ENCODE measurements around the gene ARHGAP12.

The ARHGAP12 gene

DNA sequence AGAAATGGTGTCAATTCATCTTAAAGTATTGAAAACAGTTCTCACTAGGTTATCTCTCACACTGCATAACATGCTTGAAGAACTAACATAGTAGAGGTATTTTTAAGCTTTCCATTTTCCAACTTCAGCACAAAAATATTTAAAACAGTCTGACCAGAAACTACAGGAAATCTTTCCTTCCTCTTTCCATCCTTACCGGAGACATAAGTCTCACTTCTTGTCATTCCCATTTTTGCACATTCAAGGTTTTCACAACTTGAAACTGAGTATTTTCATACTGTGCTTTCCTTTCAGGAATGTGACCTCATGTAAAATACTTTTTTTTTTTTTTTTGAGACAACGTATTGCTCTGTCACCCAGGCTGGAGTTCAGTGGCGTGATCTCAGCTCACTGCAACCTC, 45.2 kb downstream of the ARHGAP12 start:
- DNase-seq (ENCODE audit: low read depth in 2 of 2, low spot score in 1 of 2): no peak

DNA sequence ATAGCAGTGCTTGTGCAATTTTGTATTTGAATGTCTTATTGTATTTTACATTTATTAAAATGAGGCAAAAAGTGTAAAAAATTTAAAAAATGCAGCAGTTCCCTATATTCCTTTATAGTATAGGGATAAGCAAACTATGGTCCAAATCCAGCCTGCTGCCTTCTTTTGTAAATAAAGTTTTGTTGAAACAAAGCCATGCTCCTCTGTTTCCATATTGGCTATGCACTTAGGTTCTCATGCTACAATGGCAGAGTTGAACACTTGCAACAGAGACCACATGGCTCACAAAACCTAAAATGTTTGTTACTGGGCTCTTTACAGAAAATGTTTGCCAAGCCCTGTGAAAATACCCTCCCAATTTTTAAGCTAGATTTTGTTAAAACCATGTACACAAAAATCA, 50.1 kb downstream of the ARHGAP12 start:
- no peak for DNase-seq (ENCODE audit: low read depth in 2 of 2, low spot score in 1 of 2)

DNA sequence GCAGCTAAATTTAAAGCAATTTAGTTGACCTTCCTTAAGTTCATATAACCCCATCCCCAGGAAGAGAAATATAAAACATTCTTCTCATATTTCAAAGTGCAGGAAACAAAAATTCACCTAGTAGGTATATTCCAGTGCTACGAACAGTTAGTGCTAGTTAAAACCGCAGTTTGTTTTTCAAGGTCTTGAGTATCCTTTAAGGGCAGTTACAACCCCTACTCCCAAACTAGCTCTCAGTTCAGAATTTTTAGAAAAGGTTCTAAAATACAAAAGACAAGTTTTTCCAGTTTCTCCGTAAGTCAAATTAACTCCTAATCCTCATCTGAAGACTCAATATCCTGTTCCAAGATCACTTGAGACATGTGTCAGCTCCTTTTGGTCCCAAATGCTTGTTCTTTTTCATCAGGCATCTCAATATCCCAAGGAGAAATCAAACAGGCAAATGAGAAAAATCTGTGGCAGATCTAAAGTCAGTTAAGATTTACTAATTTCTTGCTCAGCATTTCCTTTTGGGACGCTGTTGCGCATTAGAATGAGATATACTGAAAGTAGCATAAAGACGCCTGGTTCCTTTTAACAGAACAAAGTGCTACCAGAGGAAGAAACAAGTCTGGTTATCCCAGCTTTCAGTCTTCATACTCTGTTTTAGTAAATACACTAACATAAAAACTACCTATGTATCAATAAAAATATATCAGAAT, 51.8 kb downstream of the ARHGAP12 start:
- no peak for DNase-seq (ENCODE audit: low read depth in 2 of 2, low spot score in 1 of 2)

DNA sequence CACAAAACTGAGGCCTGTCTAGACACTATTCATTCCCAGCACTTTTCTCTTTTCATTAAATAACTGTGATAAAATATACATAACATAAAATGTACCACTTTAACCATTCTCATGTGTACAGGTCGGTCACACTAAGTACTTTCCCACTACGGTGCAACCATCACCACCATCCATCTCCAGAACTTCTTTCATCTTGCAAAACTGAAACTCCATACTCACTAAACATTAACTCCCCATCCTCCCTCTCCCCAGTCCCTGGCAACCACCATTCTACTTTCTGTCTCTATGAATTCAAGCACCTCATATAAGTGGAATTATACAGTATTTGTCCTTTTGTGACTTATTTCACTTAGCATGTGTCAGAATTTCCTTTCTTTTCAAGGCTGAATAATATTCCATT, 53.0 kb downstream of the ARHGAP12 start:
- no peak for DNase-seq (ENCODE audit: low read depth in 2 of 2, low spot score in 1 of 2)

DNA sequence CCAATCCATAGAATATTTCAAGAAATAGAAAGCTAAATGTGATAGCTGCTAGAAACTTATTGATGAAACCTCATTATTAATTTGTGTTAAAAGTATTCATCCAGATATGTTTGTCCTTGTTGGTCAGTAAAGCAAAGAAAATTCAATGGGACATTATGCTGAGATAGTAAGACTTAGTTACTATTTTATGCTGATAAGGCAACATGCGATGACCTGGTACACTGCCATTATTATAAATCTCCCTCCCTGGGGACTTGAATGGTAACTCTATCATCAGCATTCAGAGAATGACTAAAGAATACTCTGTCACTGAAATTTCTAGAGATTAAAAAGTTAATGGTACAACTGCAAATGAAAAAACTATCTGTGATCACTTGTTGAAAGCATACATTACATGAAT, 54.9 kb downstream of the ARHGAP12 start:
- DNase-seq (ENCODE audit: low read depth in 2 of 2, low spot score in 1 of 2): no peak

DNA sequence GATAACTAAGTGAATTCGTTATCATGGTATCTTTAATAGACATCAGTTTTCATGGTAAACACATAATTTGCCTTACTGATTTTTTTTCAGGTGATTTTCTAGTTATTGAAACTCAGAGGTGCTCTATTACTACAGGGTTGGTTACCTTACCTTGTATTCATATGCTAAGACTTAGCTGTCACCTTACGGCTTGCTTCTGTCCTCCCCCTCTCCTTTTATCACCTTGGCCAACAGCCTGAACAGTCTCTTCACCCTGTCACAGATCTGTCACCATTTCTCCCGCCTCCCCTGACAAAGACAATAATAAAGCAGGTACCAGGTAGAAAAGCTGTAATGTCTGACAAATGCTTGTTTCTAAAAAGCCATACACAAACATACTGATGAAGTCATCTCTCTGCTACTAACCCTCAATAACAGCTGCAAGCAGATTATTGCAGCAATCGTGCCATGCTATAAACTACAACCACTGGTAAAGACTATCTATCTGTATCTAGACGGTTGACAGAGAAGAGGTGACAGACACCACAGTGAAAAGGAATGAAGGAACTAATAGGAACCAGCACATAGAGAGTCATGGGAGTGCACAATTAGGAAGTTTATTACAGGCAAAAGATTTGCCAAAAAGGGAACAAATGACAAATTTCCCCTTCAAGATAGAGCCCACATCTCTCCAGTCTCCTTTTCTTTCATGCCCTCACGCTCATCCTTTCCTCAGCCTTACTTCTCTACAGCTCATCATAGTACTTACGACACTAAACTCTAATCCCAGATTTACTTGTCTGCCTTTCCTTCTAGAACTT, 57.2 kb downstream of the ARHGAP12 start:
- DNase-seq (ENCODE audit: low read depth in 2 of 2, low spot score in 1 of 2): no peak

DNA sequence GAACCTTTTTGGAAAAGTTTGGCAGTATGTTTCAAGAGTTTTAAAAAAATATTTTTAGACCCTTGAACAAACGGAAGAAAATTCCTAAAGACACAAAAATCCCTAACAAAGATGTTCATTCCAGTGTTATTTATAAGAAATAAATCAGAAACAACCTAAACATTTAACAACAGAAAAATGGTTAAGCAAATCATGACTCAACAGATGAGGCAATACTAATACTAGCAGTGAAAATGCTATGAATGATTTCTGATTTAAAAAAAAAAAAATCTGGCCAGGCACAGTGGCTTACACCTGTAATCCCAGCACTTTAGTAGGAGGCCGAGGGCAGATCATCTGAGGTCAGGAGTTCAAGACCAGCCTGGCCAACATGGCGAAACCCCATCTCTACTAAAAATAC, 61.0 kb downstream of the ARHGAP12 start:
- no peak for DNase-seq (ENCODE audit: low read depth in 2 of 2, low spot score in 1 of 2)

DNA sequence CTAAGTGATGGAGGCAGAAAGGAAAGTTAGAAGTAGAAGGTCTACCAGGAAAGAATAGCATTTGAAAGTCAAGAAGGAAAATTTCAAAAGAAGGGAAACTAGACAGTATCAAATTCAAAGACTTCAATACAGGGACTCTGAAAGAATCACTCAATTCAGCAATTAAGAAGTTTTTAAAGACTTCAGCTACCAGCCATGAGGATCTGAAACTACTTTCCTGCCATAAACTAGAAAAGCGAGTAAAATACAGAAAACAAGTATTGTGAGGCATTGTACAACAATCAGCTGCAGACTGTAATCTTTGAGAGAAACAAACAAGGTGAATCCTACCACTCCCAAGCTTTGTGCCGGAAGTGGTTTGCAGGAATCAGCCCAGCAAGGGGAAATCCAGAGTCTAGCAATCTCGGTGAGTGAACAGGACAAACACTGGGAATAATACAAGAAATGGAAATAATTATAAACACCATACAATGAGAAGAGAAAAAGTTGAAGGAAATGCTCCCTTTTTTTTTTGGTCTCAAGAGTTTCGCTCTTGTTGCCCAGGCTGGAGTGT, 62.4 kb downstream of the ARHGAP12 start:
- DNase-seq (ENCODE audit: low read depth in 2 of 2, low spot score in 1 of 2): no peak

DNA sequence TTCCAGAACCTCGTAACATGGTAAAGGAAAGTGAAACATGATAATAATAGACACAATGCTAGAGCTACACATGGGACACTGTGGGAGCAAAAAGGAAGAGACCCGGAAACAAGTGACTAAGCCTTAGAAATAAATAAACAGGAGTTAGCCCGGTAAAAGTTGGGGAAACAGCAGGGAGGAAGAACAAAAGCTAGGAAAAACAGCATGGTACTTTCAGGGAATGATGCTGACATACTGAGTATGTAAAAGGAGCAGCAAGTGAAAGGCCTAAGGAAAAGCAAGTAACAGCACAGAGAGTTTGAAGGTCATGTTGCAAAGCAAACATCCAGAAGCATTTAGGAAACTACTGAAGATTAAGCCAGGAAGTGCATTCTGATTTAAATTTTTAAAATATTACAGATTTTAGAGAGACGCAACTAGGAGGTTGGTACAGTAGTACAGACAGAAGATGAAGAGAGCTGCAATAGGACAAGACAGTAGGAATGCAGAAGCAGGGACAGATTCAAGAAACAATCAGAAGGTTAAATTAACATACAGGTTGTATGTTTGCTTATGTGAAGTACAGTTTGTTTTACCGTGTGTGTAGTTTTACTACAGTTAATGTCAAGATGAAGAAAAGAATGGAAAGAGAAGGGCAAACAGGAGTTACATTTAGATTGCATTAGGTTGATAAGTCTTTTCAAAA, 63.7 kb downstream of the ARHGAP12 start:
- DNase-seq (ENCODE audit: low read depth in 2 of 2, low spot score in 1 of 2): no peak

DNA sequence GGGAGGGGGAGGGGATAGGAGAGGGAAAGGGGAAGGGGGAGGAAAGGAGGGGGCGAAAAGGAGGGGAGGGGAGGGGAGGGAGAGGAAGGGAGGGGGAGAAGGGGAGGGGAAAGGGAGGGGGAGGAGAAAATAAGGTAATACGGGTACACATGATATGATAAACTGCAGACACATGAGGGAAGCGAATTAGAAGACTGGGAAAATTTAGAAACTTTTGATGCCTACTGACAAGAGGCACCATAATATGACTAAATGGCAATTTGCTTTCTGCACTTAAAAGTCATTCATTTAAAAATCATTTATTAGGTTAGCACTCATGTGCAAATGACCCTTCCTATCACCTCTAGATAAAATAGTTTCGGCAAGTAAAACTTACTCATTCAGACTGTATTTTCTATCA, 73.6 kb downstream of the ARHGAP12 start:
- DNase-seq (ENCODE audit: low read depth in 2 of 2, low spot score in 1 of 2): no peak

DNA sequence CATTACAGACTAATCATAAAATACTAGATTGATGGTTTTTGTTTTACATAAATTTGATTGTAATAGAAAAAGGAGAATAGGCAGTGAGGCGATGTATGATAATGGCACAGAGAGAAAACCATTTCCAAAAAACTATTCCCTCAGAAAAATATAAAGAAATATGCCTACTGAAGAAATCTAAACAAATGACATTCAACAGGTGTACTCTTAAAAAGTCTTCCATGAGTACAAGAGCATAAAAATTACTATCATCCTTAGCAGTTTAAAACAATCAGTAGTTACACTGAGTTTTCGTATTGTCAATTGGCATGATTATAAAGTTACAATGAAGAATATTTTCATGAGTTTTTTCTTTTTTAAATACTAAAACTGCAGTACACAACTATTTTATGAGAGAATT, 75.0 kb downstream of the ARHGAP12 start:
- no peak for DNase-seq (ENCODE audit: low read depth in 2 of 2, low spot score in 1 of 2)

DNA sequence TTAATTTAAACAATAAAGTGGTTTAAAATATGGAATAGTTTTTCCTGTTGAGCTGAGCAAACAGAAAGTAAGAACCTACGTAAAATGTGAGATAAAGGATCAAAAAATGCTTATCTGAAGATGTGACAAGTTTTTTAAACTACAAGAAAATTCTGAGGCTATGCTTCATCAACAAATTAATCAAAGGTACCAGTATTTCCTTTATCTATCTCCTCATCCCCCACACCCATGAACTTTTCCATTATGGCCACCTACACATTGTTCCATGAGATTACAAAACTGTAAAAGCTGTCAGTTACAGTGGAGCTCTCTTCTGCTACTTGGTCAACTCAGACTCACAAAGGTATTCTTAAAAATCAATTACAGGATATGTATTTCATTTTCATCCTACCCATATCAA, 77.4 kb downstream of the ARHGAP12 start:
- no peak for DNase-seq (ENCODE audit: low read depth in 2 of 2, low spot score in 1 of 2)

DNA sequence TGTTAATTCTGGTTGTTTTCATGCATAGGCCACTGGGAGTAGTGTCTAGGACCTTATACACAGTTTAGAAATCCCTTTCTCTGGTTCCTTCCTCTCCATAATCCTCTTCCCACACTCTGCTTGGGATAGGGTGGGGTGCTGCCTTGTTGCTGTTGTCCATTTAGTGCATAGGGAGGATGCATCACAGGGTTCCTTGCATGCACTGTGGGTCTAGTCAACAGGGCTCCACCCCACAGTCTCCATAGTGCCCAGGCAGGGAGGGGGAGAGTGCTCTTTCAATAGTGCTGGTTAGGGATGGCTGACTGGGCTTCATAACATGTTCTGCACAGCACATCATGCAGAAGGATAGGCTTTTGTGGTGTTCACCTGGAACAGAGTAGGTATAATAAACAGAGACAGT, 81.1 kb downstream of the ARHGAP12 start:
- DNase-seq (ENCODE audit: low read depth in 2 of 2, low spot score in 1 of 2): no peak

DNA sequence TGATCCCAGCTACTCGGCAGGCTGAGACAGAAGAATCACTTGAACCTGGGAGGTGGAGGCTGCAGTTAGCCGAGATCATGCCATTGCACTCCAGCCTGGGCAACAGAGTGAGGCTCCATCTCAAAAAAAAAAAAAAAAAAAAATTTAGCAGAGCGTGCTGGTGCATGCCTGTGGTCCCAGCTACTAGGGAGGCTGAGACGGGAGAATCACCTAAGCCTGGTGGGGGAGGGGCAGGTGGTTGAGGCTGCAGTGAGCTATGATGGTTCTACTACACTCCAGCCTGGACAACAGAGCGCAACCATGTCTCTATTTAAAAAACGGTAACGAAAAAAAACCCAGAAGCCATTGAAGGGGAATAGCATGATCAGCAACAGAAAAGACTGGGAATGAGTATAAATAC, 89.9 kb downstream of the ARHGAP12 start:
- DNase-seq (ENCODE audit: low read depth in 2 of 2, low spot score in 1 of 2): no peak

DNA sequence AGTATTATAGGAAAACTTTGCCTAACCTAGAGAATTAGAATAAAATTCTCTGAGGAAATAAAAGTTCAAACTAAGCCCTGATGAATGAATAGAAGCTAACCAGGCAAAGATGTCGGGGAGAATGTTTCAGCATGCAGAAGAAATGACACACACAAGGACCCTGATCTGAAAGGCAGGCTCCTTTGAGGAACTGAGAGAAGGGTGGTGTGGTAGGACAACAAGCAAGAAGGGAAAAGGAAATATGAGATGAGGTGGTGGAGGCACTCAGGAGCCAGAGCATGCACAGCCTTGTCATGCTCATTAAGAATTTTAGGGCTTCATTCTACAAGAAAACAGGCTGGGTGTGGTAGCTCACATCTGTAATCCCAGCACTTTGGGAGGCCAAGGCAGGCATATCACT, 90.6 kb downstream of the ARHGAP12 start:
- no peak for DNase-seq (ENCODE audit: low read depth in 2 of 2, low spot score in 1 of 2)

DNA sequence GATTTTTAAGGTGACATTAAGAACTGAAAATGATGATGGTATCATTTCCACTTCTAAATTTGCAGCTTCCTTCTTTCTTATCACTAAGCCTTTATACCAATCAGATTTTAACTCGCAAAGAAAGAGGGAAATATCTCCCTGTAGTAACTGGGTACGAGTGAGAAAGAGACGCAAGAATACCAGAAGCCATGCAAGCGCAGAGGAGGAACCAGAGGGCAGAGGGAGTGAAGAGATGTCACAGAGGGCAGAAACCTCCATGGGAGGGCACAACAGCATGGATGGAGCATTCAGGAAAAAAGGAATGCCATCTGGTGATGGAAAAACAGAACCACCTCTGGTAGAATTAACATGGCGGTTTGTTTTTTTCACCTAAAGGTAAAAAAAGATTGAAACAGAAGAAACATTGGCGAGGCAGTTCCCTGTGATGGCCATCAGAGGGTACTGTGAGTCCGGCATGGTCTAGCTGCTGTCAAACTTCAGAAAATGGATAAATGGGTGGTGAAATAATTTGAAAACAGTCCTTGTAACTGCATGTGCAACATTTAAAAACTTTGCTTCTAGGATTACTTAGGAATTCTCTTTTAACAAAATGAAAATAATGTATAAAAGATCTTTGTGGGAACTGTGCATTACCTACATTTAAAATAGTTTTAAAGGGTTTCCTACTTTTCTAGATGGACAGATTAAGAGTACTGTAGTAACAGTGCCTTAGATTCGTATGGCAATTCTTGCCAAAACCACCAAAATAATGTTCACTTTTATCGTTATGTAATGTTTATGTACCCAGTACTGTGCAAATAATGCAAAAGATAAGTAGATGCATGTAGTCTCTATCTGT, 91.8 kb downstream of the ARHGAP12 start:
- DNase-seq (ENCODE audit: low read depth in 2 of 2, low spot score in 1 of 2): no peak

DNA sequence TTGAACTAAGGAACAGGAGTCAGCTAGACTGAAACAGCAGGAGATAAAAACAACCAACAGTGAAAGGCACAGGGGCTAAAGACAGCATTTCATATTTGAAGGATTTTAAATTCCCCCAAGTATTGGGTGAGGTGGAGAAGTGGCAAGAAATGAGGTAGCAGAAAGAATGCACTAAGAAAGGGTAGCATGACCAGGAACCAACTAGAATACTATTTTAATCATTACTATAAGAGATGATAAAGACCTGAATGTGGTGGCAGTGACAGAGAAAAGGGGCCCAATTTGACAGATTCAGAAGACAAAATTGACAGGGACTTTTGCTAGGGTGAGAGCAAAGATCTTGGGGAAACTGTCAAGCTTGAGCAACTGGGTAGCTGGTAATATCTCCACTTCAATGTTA, 94.9 kb downstream of the ARHGAP12 start:
- DNase-seq (ENCODE audit: low read depth in 2 of 2, low spot score in 1 of 2): no peak

DNA sequence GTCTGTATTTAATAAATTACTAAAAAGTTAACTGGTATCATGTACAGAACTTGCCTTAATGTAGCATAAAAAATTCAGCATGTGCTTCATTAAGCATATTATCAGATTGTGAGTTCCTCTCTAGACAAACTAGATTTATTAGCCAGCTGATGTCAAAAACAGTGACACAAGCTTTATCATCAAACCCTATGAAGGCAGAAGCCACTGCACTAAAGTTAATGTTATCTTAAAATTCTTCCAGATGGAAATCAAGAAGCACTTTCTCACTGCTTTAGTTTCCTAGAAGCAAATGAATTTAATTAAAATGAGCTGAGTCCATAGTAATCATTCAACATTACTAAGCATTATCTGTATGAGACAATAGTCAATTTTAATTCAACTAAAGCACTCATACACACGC, 96.4 kb downstream of the ARHGAP12 start:
- DNase-seq (ENCODE audit: low read depth in 2 of 2, low spot score in 1 of 2): no peak

DNA sequence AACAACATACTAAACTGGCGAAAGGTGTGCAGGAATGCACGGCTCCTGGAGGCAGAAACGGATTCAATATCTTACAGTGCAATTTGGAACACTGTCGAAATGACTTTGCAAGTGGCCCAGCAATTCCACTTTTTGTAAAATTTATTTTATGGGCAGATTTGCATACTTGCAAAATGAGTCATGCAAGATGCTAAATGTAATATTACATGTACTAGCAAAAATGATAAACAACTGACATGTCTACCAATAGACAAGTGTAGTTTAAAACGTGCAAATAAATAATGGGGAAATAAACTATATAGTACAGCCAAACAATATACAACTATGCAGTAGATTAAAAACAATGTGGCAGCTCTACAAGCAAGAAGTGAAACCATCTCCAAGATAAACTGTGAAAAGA, 97.7 kb downstream of the ARHGAP12 start:
- no peak for DNase-seq (ENCODE audit: low read depth in 2 of 2, low spot score in 1 of 2)

DNA sequence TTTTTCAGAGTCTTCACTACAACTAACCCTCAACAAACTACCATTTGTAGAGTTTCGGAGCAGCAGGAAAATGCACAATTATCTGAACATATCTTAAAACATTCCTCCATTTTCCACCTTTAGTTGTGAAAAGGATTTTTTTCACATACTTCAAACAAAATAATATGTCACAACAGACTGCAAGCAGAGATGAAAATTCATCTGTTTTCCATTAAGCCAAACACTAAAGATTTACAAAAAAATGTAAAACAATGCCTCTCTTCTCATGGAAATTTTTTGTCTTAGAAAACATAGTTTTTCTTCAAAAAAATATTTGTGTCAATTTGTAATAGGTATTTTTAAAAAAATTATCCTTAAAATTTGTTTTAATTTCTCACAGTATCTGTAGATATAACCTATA, 98.9 kb downstream of the ARHGAP12 start:
- no peak for DNase-seq (ENCODE audit: low read depth in 2 of 2, low spot score in 1 of 2)

DNA sequence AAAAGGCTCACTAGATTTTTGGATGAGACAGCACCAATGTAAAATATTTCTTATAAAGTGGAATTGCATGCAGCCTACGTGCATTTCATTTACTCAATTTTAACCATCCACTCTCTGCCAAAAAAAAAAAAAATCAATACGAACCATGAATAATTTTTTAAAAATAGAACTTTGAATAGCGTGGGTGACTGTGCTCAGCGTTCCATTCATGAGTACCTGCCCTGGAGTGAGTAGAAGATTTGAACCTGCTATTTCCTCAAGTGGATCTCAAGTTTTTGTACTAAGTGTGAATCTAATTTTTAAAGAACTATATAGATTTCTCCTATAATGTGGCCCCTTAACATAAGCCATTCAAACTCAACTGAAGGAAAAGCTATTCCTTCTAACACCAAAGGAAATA, 105.3 kb downstream of the ARHGAP12 start:
- no peak for DNase-seq (ENCODE audit: low read depth in 2 of 2, low spot score in 1 of 2)
